ENCODE results near the gene FRMPD2.
A peak's percentile ranks its signal among the peaks of the same experiment; 100 is the strongest.
"Not testable (repeated sequence)": the region's sequence is repeated elsewhere in the genome, so short reads cannot be mapped to it uniquely, and the experiment has no call there.

The FRMPD2 gene

DNA sequence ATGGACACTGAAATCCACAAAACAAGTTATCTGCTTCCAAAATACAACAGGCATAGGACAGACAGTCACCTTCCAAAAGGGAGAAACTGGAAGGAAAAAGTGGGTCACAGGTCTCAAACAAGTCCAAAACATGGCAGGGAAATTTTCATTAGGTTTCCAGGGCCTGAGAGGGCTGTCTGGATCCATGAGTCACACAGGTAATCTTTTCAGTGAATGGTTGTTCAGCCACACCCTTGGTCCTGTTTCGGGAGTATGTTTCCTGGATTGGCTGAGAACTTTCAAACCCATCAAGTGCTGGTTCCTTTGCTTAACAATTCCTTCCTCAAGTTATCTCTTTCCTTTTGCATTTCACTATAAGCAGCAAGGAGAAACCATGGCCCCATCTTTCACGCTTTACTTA is 145.5 kb downstream of the FRMPD2 start:
- H3K14ac ChIP-seq (ENCODE audit: low read length); H3K27ac ChIP-seq (ENCODE audit: low read depth, low read length); H2AFZ ChIP-seq (ENCODE audit: insufficient read depth, low read length, poor library complexity); H3K4me2 ChIP-seq (ENCODE audit: low read length); H2BK12ac ChIP-seq (ENCODE audit: low read length); H3K4me1 ChIP-seq (ENCODE audit: control insufficient read depth in 1 of 2, insufficient read depth in 2 of 2, low read length in 2 of 2); H3K79me1 ChIP-seq (ENCODE audit: low read length); H3K4me3 ChIP-seq (ENCODE audit: low read depth, low read length); H3K23ac ChIP-seq (ENCODE audit: low read length); H3K27me3 ChIP-seq (ENCODE audit: insufficient read depth, low read length); H3K4ac ChIP-seq (ENCODE audit: low read depth, low read length); H4K8ac ChIP-seq (ENCODE audit: low read depth, low read length); H2BK5ac ChIP-seq (ENCODE audit: low read depth, low read length, poor library complexity); H2AK5ac ChIP-seq (ENCODE audit: low read length); H3K36me3 ChIP-seq (ENCODE audit: control insufficient read depth in 1 of 2, insufficient read depth in 2 of 2, low read length in 2 of 2); DNase-seq; H3K18ac ChIP-seq (ENCODE audit: low read length); H3K9me3 ChIP-seq (ENCODE audit: insufficient read depth, low read depth, low read length); H2BK120ac ChIP-seq (ENCODE audit: insufficient read depth, low read length, poor library complexity); H4K12ac ChIP-seq (ENCODE audit: low read depth, low read length); H4K91ac ChIP-seq (ENCODE audit: low read depth, low read length); H3K9ac ChIP-seq (ENCODE audit: low read length); H3K79me2 ChIP-seq (ENCODE audit: control insufficient read depth, insufficient read depth, low read length, poor library complexity): not testable (repeated sequence)
- WGBS (ENCODE audit: extremely low coverage, insufficient coverage, insufficient read length): no CpG with 5 or more reads among the region's 2 CpGs

DNA sequence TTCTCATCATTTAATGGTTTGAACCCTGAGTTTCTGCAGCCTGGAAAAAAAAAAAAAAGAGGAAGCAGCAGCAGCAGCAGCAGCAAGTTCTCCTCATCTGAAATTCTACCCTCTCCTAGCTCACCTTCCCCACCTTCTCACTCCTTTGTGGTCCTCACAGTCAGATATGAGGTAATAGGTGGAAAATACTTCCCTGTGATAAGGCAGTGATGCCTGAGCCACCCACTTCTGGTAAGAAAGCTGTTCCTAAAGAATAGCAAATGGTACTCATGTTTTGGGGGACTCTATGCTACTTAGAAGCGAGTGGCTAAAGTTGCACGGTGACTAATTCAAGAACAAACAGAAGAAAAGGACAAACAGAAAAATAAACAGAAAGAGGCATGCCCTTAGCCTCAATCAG is 148.2 kb downstream of the FRMPD2 start:
- not testable (repeated sequence) for H4K8ac ChIP-seq (ENCODE audit: low read depth, low read length); H4K12ac ChIP-seq (ENCODE audit: low read depth, low read length); H3K9ac ChIP-seq (ENCODE audit: low read length); H4K91ac ChIP-seq (ENCODE audit: low read depth, low read length); H3K79me1 ChIP-seq (ENCODE audit: low read length); H3K27ac ChIP-seq (ENCODE audit: low read depth, low read length); DNase-seq; H2BK120ac ChIP-seq (ENCODE audit: insufficient read depth, low read length, poor library complexity); H3K9me3 ChIP-seq (ENCODE audit: insufficient read depth, low read depth, low read length); H3K79me2 ChIP-seq (ENCODE audit: control insufficient read depth, insufficient read depth, low read length, poor library complexity); H2BK5ac ChIP-seq (ENCODE audit: low read depth, low read length, poor library complexity); H2AK5ac ChIP-seq (ENCODE audit: low read length); H3K4me3 ChIP-seq (ENCODE audit: low read depth, low read length); H2BK12ac ChIP-seq (ENCODE audit: low read length); H3K4me2 ChIP-seq (ENCODE audit: low read length); H2AFZ ChIP-seq (ENCODE audit: insufficient read depth, low read length, poor library complexity); H3K18ac ChIP-seq (ENCODE audit: low read length); H3K36me3 ChIP-seq (ENCODE audit: control insufficient read depth in 1 of 2, insufficient read depth in 2 of 2, low read length in 2 of 2); H3K23ac ChIP-seq (ENCODE audit: low read length); H3K27me3 ChIP-seq (ENCODE audit: insufficient read depth, low read length); H3K4me1 ChIP-seq (ENCODE audit: control insufficient read depth in 1 of 2, insufficient read depth in 2 of 2, low read length in 2 of 2); H3K4ac ChIP-seq (ENCODE audit: low read depth, low read length); H3K14ac ChIP-seq (ENCODE audit: low read length)
- no CpG with 5 or more reads among the region's 2 CpGs for WGBS (ENCODE audit: extremely low coverage, insufficient coverage, insufficient read length)

DNA sequence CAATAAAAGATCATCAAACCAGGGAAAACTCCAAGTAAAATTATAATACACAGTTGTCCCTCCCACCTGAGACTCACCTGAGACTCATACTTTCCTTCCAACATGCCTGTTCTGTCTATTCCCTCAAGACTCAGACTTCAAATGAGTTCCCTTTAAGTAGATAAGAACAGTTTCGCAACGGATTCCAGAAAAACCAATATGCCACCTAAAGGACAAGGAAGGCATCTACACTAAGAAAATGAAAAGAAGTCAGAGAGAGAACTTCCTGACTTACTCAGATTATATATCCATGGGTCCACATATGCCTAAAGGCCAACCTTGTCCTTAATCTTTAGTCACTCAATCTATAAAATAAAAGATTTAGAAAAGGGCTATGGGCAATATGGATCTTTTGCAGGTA is 148.9 kb downstream of the FRMPD2 start:
- not testable (repeated sequence) for H3K4ac ChIP-seq (ENCODE audit: low read depth, low read length); H3K23ac ChIP-seq (ENCODE audit: low read length); H3K27ac ChIP-seq (ENCODE audit: low read depth, low read length); H3K27me3 ChIP-seq (ENCODE audit: insufficient read depth, low read length); H2BK5ac ChIP-seq (ENCODE audit: low read depth, low read length, poor library complexity); H3K14ac ChIP-seq (ENCODE audit: low read length); H2BK12ac ChIP-seq (ENCODE audit: low read length); H4K91ac ChIP-seq (ENCODE audit: low read depth, low read length); H3K79me2 ChIP-seq (ENCODE audit: control insufficient read depth, insufficient read depth, low read length, poor library complexity); H3K4me3 ChIP-seq (ENCODE audit: low read depth, low read length); H3K79me1 ChIP-seq (ENCODE audit: low read length); H4K8ac ChIP-seq (ENCODE audit: low read depth, low read length); H3K9ac ChIP-seq (ENCODE audit: low read length); H4K12ac ChIP-seq (ENCODE audit: low read depth, low read length); H3K36me3 ChIP-seq (ENCODE audit: control insufficient read depth in 1 of 2, insufficient read depth in 2 of 2, low read length in 2 of 2); H2AK5ac ChIP-seq (ENCODE audit: low read length); H3K4me1 ChIP-seq (ENCODE audit: control insufficient read depth in 1 of 2, insufficient read depth in 2 of 2, low read length in 2 of 2); H3K18ac ChIP-seq (ENCODE audit: low read length); H2AFZ ChIP-seq (ENCODE audit: insufficient read depth, low read length, poor library complexity); H3K4me2 ChIP-seq (ENCODE audit: low read length); H3K9me3 ChIP-seq (ENCODE audit: insufficient read depth, low read depth, low read length); H2BK120ac ChIP-seq (ENCODE audit: insufficient read depth, low read length, poor library complexity)
- peak in 1 of 2 donors; percentile 0 for DNase-seq
- no CpG with 5 or more reads among the region's 2 CpGs for WGBS (ENCODE audit: extremely low coverage, insufficient coverage, insufficient read length)

DNA sequence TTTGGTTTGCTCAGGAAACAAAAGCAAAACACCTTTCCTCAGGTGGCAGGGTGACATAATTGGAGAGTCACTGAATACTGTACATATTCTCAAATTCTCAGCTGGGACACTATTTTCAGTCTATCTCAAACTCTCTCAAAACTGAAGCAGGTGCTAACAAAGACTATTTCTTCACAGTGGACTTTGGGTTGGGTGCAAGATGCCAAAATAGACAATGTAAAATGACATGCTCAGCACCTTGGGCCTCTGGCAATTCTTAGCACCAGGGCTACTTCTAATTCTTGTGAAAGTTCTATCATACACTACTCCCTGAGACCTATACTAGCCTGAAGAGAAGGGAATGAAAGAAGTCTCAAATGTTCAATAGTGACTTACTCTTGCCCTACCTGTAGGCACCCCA is 151.9 kb downstream of the FRMPD2 start:
- H2BK5ac ChIP-seq (ENCODE audit: low read depth, low read length, poor library complexity); H2AFZ ChIP-seq (ENCODE audit: insufficient read depth, low read length, poor library complexity); H3K27me3 ChIP-seq (ENCODE audit: insufficient read depth, low read length); H3K18ac ChIP-seq (ENCODE audit: low read length); H3K79me1 ChIP-seq (ENCODE audit: low read length); H2AK5ac ChIP-seq (ENCODE audit: low read length); H3K9ac ChIP-seq (ENCODE audit: low read length); H4K91ac ChIP-seq (ENCODE audit: low read depth, low read length); H2BK12ac ChIP-seq (ENCODE audit: low read length); H3K36me3 ChIP-seq (ENCODE audit: control insufficient read depth in 1 of 2, insufficient read depth in 2 of 2, low read length in 2 of 2); H2BK120ac ChIP-seq (ENCODE audit: insufficient read depth, low read length, poor library complexity); H3K9me3 ChIP-seq (ENCODE audit: insufficient read depth, low read depth, low read length); H3K79me2 ChIP-seq (ENCODE audit: control insufficient read depth, insufficient read depth, low read length, poor library complexity); H4K12ac ChIP-seq (ENCODE audit: low read depth, low read length); H3K4me3 ChIP-seq (ENCODE audit: low read depth, low read length); H4K8ac ChIP-seq (ENCODE audit: low read depth, low read length); H3K4me1 ChIP-seq (ENCODE audit: control insufficient read depth in 1 of 2, insufficient read depth in 2 of 2, low read length in 2 of 2); H3K4me2 ChIP-seq (ENCODE audit: low read length); H3K23ac ChIP-seq (ENCODE audit: low read length); H3K4ac ChIP-seq (ENCODE audit: low read depth, low read length); H3K14ac ChIP-seq (ENCODE audit: low read length); DNase-seq; H3K27ac ChIP-seq (ENCODE audit: low read depth, low read length): not testable (repeated sequence)

DNA sequence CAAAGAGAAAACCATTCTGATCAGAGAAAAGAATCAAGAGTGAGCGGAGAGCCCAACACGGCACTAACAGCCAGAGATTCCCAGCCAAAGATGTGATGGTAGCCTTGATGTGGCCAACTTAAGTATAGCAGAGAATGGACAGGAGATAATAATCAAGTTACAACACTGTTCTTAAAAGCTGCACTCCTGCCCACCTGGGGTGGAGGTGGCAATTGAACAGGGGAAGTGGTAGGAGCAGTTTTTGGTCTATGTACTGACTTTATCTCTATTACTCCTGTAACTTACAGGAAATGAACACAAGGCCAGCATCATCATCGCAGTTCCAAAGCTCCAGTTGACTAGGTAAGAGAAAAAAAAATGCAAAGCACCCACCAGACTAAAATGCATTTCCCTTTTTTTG is 164.2 kb downstream of the FRMPD2 start:
- not testable (repeated sequence) for H3K36me3 ChIP-seq (ENCODE audit: control insufficient read depth in 1 of 2, insufficient read depth in 2 of 2, low read length in 2 of 2); H2AFZ ChIP-seq (ENCODE audit: insufficient read depth, low read length, poor library complexity); H3K4me3 ChIP-seq (ENCODE audit: low read depth, low read length); H3K23ac ChIP-seq (ENCODE audit: low read length); H2BK5ac ChIP-seq (ENCODE audit: low read depth, low read length, poor library complexity); H3K79me2 ChIP-seq (ENCODE audit: control insufficient read depth, insufficient read depth, low read length, poor library complexity); H2BK12ac ChIP-seq (ENCODE audit: low read length); H3K4ac ChIP-seq (ENCODE audit: low read depth, low read length); H2BK120ac ChIP-seq (ENCODE audit: insufficient read depth, low read length, poor library complexity); H3K14ac ChIP-seq (ENCODE audit: low read length); H3K9ac ChIP-seq (ENCODE audit: low read length); H3K4me1 ChIP-seq (ENCODE audit: control insufficient read depth in 1 of 2, insufficient read depth in 2 of 2, low read length in 2 of 2); H4K91ac ChIP-seq (ENCODE audit: low read depth, low read length); H3K18ac ChIP-seq (ENCODE audit: low read length); H3K27ac ChIP-seq (ENCODE audit: low read depth, low read length); H2AK5ac ChIP-seq (ENCODE audit: low read length); H4K12ac ChIP-seq (ENCODE audit: low read depth, low read length); H3K9me3 ChIP-seq (ENCODE audit: insufficient read depth, low read depth, low read length); DNase-seq; H3K27me3 ChIP-seq (ENCODE audit: insufficient read depth, low read length); H3K79me1 ChIP-seq (ENCODE audit: low read length); H3K4me2 ChIP-seq (ENCODE audit: low read length); H4K8ac ChIP-seq (ENCODE audit: low read depth, low read length)
- WGBS (ENCODE audit: extremely low coverage, insufficient coverage, insufficient read length): no CpG with 5 or more reads among the region's 3 CpGs

Measured in trophoblast cell (in vitro differentiated cells and primary cell).